Sigmoid colon (tissue), 7 donors: Measurements from ENCODE around the gene AP1M2. TPM values are rescaled to one million over a fixed set of nuclear protein-coding genes. Genes with fewer than 3 reads are reported as not detected.

ENCODE experiments used
- DNase-seq: peaks from one replicate; pipeline ENCODE4 v3.0.0-alpha.2; 2019
- H3K27ac ChIP-seq, 4 donors: fragments of 200-600 bp; sonication (generic); one replicate each; pipeline ENCODE4 v1.5.1; 2016 to 2019; ENCODE audit warnings: mild to moderate bottlenecking in 1 of 4
- H3K27me3 ChIP-seq, 3 donors: fragments of 200-600 bp; sonication (generic); one replicate each; pipeline ENCODE4 v1.5.1; 2019; ENCODE audit warnings: mild to moderate bottlenecking in 1 of 3
- H3K36me3 ChIP-seq, 4 donors: fragments of 200-600 bp; sonication (generic); one replicate each; pipeline ENCODE4 v1.5.1; 2016 to 2019
- H3K4me1 ChIP-seq, 4 donors: fragments of 200-600 bp; sonication (generic); one replicate each; pipeline ENCODE4 v1.5.1; 2017 to 2019
- H3K4me3 ChIP-seq, 4 donors: fragments of 200-600 bp; sonication (generic); one replicate each; pipeline ENCODE4 v1.5.1; 2017 to 2019; ENCODE audit warnings: mild to moderate bottlenecking in 2 of 4, moderate library complexity in 1 of 4
- H3K9me3 ChIP-seq, 4 donors: fragments of 200-600 bp in 3 of 4; sonication (generic) in 3 of 4; one replicate each; pipeline versions ENCODE4 v1.5.1 to v1.6.1; 2013 to 2019
- EP300 ChIP-seq, 4 donors: sonication (generic); formaldehyde crosslinking; IDR thresholded peaks; one replicate each; pipeline ENCODE4 v1.6.1; 2017; ENCODE audit warnings: antibody characterized with exemption in 4 of 4
- POLR2A ChIP-seq, 2 donors: fragments of 450-650 bp; IDR thresholded peaks; one replicate each; pipeline ENCODE4 v1.6.1; 2016; ENCODE audit warnings: antibody characterized with exemption in 2 of 2, mild to moderate bottlenecking in 2 of 2, moderate library complexity in 2 of 2
- POLR2AphosphoS5 ChIP-seq, 4 donors: sonication (generic); formaldehyde crosslinking; IDR thresholded peaks; one replicate each; pipeline ENCODE4 v1.6.1; 2017; ENCODE audit warnings: antibody characterized with exemption in 4 of 4
- WGBS, 2 donors: extraction: QIAGEN DNeasy Blood & Tissue Kit; methylation state at CpG; one replicate each; pipeline ENCODE4 v1.1.7; 2013; 5-methylcytosine and 5-hydroxymethylcytosine counted together
- intact Hi-C: fragments of 100-400 bp; cut with DNase I; formaldehyde crosslinking; loops from one replicate; pipeline ENCODE4 v1.15.1; 2023
- polyA plus RNA-seq, 3 donors: library from polyadenylated mRNA; stranded (reverse); fragments of 200-250 nt; gene quantifications; one replicate each; pipeline ENCODE4 v1.2.3, GENCODE V29; 2013
- total RNA-seq, 4 donors: library from RNA; depleted of rRNA; stranded (reverse); fragments of >200 nt; gene quantifications; one replicate each; pipeline ENCODE4 v1.1.0, GENCODE V29; 2016
- TF ChIP-seq, protein P1 (sequence below), 4 experiments: fragments of 450-650 bp in 3 of 4; fragments of 200-600 bp in 1 of 4; IDR thresholded peaks; one replicate each; pipeline ENCODE4 v1.5.1; 2016 to 2019; ENCODE audit warnings: antibody characterized with exemption in 4 of 4, mild to moderate bottlenecking in 3 of 4, moderate library complexity in 2 of 4
- donor health status: healthy with polysubstance abuse.
- donor health status: Bipolar disorder and iron deficiency.
- donor health status: healthy.

AP1M2 gene
- total and polyA plus RNA-seq, 7 donors = 1.1 to 178 (median 95.8) TPM; not detected in 2

DNA sequence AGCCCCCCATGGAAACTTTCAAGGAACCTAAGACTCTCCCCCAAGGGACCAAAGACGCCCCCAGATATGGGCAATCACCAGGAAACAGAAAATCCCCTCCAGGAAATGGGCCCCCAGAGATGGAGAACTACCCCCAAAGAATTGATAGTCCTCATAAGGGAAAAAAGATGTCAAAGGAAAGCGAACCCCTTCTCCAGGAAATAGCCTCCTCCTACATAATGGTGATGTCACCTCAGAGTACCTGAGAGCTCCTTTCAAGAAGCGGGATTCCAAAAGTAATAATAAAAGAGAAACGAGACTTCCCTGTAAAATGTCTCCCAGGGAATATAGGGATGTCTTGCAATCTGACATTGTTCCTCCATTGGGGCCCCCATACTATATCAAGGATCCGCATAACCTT lies 19.5 kb downstream of the AP1M2 start:
- intact Hi-C loops = loop anchor here (2.0 to 5.0 kb wide), 3 partner anchors 25 to 165 kb away; partner anchors contain the start of genes ATG4D, CDC37 and KEAP1
- H3K4me3 ChIP-seq = peak overlapping the region; percentile 49 to 96 (median 84)
- no peak for DNase-seq
- no peaks in the 10 kb centered on the region for H3K9me3 ChIP-seq
- TF ChIP-seq, protein P1, sequence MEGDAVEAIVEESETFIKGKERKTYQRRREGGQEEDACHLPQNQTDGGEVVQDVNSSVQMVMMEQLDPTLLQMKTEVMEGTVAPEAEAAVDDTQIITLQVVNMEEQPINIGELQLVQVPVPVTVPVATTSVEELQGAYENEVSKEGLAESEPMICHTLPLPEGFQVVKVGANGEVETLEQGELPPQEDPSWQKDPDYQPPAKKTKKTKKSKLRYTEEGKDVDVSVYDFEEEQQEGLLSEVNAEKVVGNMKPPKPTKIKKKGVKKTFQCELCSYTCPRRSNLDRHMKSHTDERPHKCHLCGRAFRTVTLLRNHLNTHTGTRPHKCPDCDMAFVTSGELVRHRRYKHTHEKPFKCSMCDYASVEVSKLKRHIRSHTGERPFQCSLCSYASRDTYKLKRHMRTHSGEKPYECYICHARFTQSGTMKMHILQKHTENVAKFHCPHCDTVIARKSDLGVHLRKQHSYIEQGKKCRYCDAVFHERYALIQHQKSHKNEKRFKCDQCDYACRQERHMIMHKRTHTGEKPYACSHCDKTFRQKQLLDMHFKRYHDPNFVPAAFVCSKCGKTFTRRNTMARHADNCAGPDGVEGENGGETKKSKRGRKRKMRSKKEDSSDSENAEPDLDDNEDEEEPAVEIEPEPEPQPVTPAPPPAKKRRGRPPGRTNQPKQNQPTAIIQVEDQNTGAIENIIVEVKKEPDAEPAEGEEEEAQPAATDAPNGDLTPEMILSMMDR (IDR thresholded peaks at IDR 0.05) = no peak
- TF ChIP-seq POLR2A (IDR thresholded peaks at IDR 0.05) = no peak
- no peak for TF ChIP-seq EP300 (IDR thresholded peaks at IDR 0.05)
- TF ChIP-seq POLR2AphosphoS5 (IDR thresholded peaks at IDR 0.05) = no peak
- no peaks in the 10 kb centered on the region for H3K36me3 ChIP-seq
- peaks cover 0 to 54% (median 44%) of the 10 kb centered on the region in 4 donors for H3K4me1 ChIP-seq
- WGBS, 2 donors = 20 to 24% methylated on average over 5 of the region's 5 CpGs
- H3K27ac ChIP-seq = peak overlapping the region; percentile 81 to 94 (median 88)
- H3K27me3 ChIP-seq = no peaks in the 10 kb centered on the region

DNA sequence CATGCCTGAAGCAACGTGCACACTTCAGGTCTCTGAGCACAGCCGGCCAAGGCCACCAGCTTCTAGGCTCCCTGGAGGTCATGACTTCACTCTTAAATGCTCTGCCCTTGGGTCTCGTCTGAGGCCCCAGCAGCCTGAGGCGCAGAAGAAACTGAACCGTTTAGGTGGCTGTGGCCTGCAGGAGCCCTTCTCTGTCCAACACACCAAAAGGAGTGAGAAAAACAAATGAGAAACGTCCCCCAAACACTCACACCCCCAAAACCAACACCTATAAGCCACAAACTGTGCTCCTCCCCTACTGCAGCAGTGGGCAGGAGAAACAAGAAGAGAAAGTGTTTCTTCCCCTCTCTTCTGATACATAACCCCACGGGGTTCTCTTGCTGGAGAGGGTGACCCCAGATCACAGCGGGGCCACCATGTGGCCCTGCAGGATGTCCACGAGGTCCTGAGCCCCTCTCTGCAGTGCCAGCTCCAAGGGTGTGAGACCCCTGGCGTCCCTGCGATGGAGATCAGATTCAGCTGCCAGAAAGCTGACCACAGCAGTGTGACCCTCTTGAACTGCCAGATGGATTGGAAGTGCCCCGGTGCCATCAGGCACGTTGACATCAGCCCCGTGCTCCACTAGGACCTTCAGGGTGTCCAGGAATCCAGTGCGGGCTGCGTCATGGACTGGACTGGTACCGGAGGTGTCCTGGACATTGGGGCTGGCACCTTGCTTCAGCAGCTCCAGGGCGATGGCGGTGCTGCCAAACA lies 20.3 kb downstream of the AP1M2 start:
- DNase-seq = no peak
- intact Hi-C loops = loop anchor here (5.0 kb wide), 1 partner anchor 165 kb away; the partner anchor contains the start of gene CDC37
- Histone ChIP-seq H3K9me3 (no peaks in the 10 kb centered on the region), H3K36me3 (peaks cover 0 to under 1% (median 0%) of the 10 kb centered on the region in 4 donors), H3K4me1 (peaks cover 0 to 46% (median 40%) of the 10 kb centered on the region in 4 donors), H3K27ac (peak overlapping the region; percentile 82 to 94 (median 90)), H3K27me3 (no peaks in the 10 kb centered on the region), H3K4me3 (peak overlapping the region in 3 of 4 donors; percentile 61 to 95 (median 93))
- WGBS, 2 donors = 57 to 66% methylated on average over 19 of the region's 19 CpGs
- no peak for TF ChIP-seq POLR2A (IDR thresholded peaks at IDR 0.05)
- TF ChIP-seq POLR2AphosphoS5 (IDR thresholded peaks at IDR 0.05) = no peak

DNA sequence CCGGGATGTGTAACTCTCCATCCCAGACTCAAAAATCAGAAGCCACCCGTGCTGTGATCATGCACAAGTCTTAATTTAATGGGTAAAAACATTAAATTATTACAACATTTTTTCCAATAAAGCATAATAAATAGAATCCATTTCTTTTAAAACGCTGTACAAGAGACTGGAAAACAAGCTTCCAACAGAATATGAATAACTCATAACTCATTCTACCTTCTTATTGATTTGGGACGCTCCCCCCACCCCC lies 20.8 kb downstream of the AP1M2 start:
- intact Hi-C loops = loop anchor here (5.0 kb wide), 1 partner anchor 164 kb away; the partner anchor contains the start of gene CDC37
- no peaks in the 10 kb centered on the region for H3K9me3 ChIP-seq
- H3K27me3 ChIP-seq = no peaks in the 10 kb centered on the region
- peaks cover 0 to 46% (median 39%) of the 10 kb centered on the region in 4 donors for H3K4me1 ChIP-seq
- H3K4me3 ChIP-seq = peak overlapping the region; percentile 61 to 95 (median 84)
- peak overlapping the region; percentile 82 to 94 (median 90) for H3K27ac ChIP-seq
- WGBS, 2 donors = 4 to 7% methylated on average over 4 of the region's 4 CpGs
- H3K36me3 ChIP-seq = peaks cover 0 to 5% (median 0%) of the 10 kb centered on the region in 4 donors
- TF ChIP-seq, protein P1 (IDR thresholded peaks at IDR 0.05) = no peak
- TF ChIP-seq POLR2AphosphoS5 (IDR thresholded peaks at IDR 0.05) (no peak), POLR2A (IDR thresholded peaks at IDR 0.05) (no peak), EP300 (IDR thresholded peaks at IDR 0.05) (no peak)
- DNase-seq = no peak

DNA sequence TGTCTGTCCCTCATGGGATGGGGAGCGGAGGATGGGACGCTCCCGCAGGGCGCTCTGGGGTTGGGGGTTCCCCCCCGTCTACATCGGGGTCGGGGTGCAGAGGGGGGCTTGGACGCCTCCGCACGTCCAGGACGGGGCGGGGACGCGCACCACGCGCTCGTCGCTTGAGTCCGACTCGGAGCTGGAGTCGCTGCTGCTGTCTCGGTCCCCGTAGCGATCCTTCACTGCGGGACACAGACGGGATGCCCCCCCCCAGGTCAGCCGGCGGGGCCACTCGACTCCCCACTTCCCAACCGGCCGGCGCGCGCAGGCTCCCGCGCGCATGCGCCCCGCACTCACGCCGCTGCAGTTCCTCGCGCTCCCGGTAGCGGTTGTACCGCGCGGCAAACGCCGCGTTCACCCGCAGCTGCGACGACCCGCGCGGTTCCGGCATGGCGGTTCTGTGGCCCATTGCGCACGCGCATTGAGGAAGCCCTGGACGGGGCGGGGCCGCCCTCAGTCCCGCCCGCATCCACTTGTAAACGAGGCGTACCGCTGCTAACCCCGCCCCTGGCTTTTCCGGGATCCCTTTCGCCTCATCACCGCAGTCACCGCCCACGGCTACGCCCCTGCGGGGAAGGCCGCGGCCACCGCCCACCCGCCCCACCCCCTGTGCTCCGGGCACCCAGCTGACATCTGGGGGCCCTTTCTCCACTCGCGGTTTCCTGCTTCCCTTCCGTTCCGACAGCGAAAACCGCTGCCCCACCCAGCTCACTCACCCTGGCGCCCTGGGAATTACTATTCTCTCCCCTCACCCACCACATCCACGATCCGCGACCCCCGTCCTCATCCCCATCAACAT lies 21.3 kb downstream of the AP1M2 start, which contains the start of gene KRI1:
TSS of gene KRI1 (minus strand) at position 444 of the 841 bp plus-strand sequence. CDS start at position 433, 11 bp downstream.
- TF ChIP-seq EP300 (IDR thresholded peaks at IDR 0.05) (peak in 1 of 4 donors; percentile 40), POLR2A (IDR thresholded peaks at IDR 0.05) (peak; percentile 77 to 83), POLR2AphosphoS5 (IDR thresholded peaks at IDR 0.05) (peak; percentile 89 to 96 (median 93))
- TF ChIP-seq, protein P1 (IDR thresholded peaks at IDR 0.05) = peak in 1 of 4 experiments; percentile 39
- DNase-seq = peak; percentile 99
- Histone ChIP-seq H3K27ac (peak within 1 kb of the TSS; percentile 82 to 94 (median 90)), H3K4me1 (peaks cover 0 to 46% (median 39%) of the 10 kb centered on the region in 4 donors), H3K36me3 (peaks cover 0 to 11% (median 3%) of the 10 kb centered on the region in 4 donors), H3K4me3 (peak within 1 kb of the TSS; percentile 61 to 95 (median 84)), H3K27me3 (no peaks in the 10 kb centered on the region), H3K9me3 (no peaks in the 10 kb centered on the region)
- intact Hi-C loops = loop anchor here (5.0 kb wide), 1 partner anchor 163 kb away; the partner anchor contains the start of gene CDC37
- 1% methylated on average over 94 of the region's 94 CpGs for WGBS, 2 donors
